Keratinocyte (primary cell): ENCODE data around the gene NSF. TPM values are rescaled to one million over a fixed set of nuclear protein-coding genes. Genes with fewer than 3 reads are reported as not detected.
"Not testable (repeated sequence)": the region's sequence is repeated elsewhere in the genome, so short reads cannot be mapped to it uniquely, and the experiment has no call there.

ENCODE experiments used
- DNase-seq: peaks from one replicate; pipeline ENCODE4 v3.0.0-alpha.2; 2011; ENCODE audit warnings: low read depth, missing footprints, low spot score
- FAIRE-seq: peaks from 2 replicates; lab custom pipeline; 2011; peaks lifted over from hg19 to GRCh38; lab: Jason Lieb, UNC
- H2AFZ ChIP-seq: 2 replicates; pipeline ENCODE4 v1.6.0; 2012; ENCODE audit warnings: low read length, control low read depth, inconsistent platforms; ENCODE audit not compliant: control insufficient read depth
- H3K27ac ChIP-seq: 2 replicates; pipeline ENCODE4 v1.5.1; 2011; ENCODE audit warnings: low read length; ENCODE audit not compliant: control insufficient read depth, insufficient read depth
- H3K27me3 ChIP-seq: 3 replicates; pipeline ENCODE4 v1.6.0; 2011; ENCODE audit warnings: low read length; ENCODE audit not compliant: control insufficient read depth, insufficient read depth; ENCODE audit errors: extremely low read depth
- H3K36me3 ChIP-seq, 2 experiments: 2 replicates in 1 of 2; 3 replicates in 1 of 2; pipeline ENCODE4 v1.5.1; 2011; ENCODE audit warnings: low read length in 2 of 2, mild to moderate bottlenecking in 1 of 2; ENCODE audit not compliant: control insufficient read depth in 2 of 2, insufficient read depth in 2 of 2; ENCODE audit errors: extremely low read depth in 1 of 2
- H3K4me1 ChIP-seq: 3 replicates; pipeline ENCODE4 v1.5.1; 2011; ENCODE audit warnings: low read length; ENCODE audit not compliant: control insufficient read depth, insufficient read depth; ENCODE audit errors: extremely low read depth
- H3K4me2 ChIP-seq: 3 replicates; pipeline ENCODE4 v1.6.0; 2011; ENCODE audit warnings: low read depth, low read length; ENCODE audit not compliant: control insufficient read depth, insufficient read depth; ENCODE audit errors: extremely low read depth
- H3K4me3 ChIP-seq, 3 experiments: fragments of 200-600 bp in 1 of 3; sonication (generic) in 1 of 3; 2 replicates in 2 of 3; 3 replicates in 1 of 3; pipeline ENCODE4 v1.5.1; 2011 to 2016; ENCODE audit warnings: low read length in 3 of 3, mild to moderate bottlenecking in 3 of 3, control low read depth in 2 of 3, inconsistent platforms in 1 of 3, low read depth in 1 of 3, mixed read lengths in 1 of 3, mixed run types in 1 of 3, moderate library complexity in 1 of 3; ENCODE audit not compliant: control insufficient read depth in 2 of 3, insufficient read depth in 2 of 3; ENCODE audit errors: extremely low read depth in 1 of 3
- H3K79me2 ChIP-seq: 2 replicates; pipeline ENCODE4 v1.6.0; 2012; ENCODE audit warnings: low read length; ENCODE audit not compliant: control insufficient read depth, insufficient read depth
- H3K9ac ChIP-seq: 3 replicates; pipeline ENCODE4 v1.6.0; 2011; ENCODE audit warnings: low read length; ENCODE audit not compliant: control insufficient read depth, insufficient read depth; ENCODE audit errors: extremely low read depth
- H3K9me1 ChIP-seq: 3 replicates; pipeline ENCODE4 v1.6.0; 2011; ENCODE audit warnings: low read length; ENCODE audit not compliant: control insufficient read depth, insufficient read depth; ENCODE audit errors: extremely low read depth
- H3K9me3 ChIP-seq: 2 replicates; pipeline ENCODE4 v1.5.1; 2012; ENCODE audit warnings: low read depth, low read length; ENCODE audit not compliant: control insufficient read depth
- H4K20me1 ChIP-seq: 3 replicates; pipeline ENCODE4 v1.6.0; 2011; ENCODE audit warnings: low read length; ENCODE audit not compliant: control insufficient read depth, insufficient read depth; ENCODE audit errors: extremely low read depth
- dilution Hi-C: fragments of 300-500 bp; cut with MboI; formaldehyde crosslinking; loops from one replicate; pipeline ENCODE4 v1.7.0; 2020; ENCODE audit warnings: low sequenced_read_pairs; ENCODE audit not compliant: extremely low pct_ligation_motif_present
- polyA plus RNA-seq, 5 experiments: library from polyadenylated mRNA; depleted of rRNA in 3 of 5; stranded (reverse) in 3 of 5; stranded (forward) in 1 of 5; unstranded in 1 of 5; fragments of >200 nt; gene quantifications; 1 replicate in 1 of 5; 2 replicates in 3 of 5; 3 replicates in 1 of 5; pipeline versions ENCODE4 v1.2.1 to v1.2.3, GENCODE V29; 2011 to 2012; ENCODE audit warnings: missing spikeins in 2 of 5, low read depth in 1 of 5, low replicate concordance in 1 of 5

The NSF gene
- polyA plus RNA-seq, 1 donor (not counting 4 experiments of a cell fraction or from before 2014, with no cell fraction given), result 32.3 TPM

DNA sequence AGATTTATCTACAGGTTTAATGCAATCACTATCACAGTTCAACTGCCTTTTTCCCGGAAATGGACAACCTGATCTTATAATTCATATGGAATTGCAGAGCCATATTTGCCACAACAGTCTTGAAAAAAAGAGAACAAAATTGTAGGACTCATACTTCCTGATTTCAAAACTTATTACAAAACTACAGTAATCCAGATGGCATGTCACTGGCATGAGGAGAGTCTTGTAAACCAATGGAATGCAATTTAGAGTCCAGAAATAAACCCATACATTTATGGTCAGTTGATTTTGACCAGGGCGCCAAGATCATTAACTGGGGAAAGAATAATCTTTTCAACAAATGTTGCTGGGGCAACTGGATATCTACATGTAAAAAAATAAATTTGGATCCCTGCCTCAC is 20.8 kb downstream of the NSF start:
- H2AFZ ChIP-seq, H3K36me3 ChIP-seq, dilution Hi-C loops, H3K4me1 ChIP-seq, H3K27me3 ChIP-seq, H3K9me3 ChIP-seq, H3K27ac ChIP-seq, DNase-seq, H3K9me1 ChIP-seq, H3K4me2 ChIP-seq, H3K4me3 ChIP-seq, H4K20me1 ChIP-seq, H3K79me2 ChIP-seq, H3K9ac ChIP-seq: not testable (repeated sequence)
- FAIRE-seq, result peak; percentile 91

DNA sequence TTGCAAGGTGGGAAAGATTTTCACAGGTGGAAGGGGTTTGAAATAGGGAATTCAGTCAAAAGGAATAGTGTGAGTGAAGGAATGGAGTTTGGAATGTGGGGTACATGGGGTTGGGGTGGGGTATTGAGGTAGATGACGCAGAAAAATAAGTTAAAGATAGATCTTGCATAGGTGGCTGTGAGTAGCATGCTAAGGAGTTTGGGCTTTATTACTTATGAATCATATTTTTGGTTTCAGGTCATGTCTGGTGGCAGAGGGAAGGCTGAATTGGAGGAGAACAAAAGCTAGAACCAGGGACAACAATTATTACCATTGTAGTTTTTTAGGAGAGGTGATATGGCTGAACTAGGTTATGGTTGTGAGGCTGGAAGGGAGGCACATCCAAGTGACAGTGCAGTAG is 23.4 kb downstream of the NSF start:
- peak; percentile 67 for FAIRE-seq
- H3K27me3 ChIP-seq, H3K36me3 ChIP-seq, DNase-seq, H3K4me3 ChIP-seq, H2AFZ ChIP-seq, H3K27ac ChIP-seq, H3K9me1 ChIP-seq, dilution Hi-C loops, H3K4me2 ChIP-seq, H3K9me3 ChIP-seq, H3K79me2 ChIP-seq, H4K20me1 ChIP-seq, H3K4me1 ChIP-seq, H3K9ac ChIP-seq: not testable (repeated sequence)

- H3K4me1 ChIP-seq, H2AFZ ChIP-seq, dilution Hi-C loops, H3K4me3 ChIP-seq, H3K9me3 ChIP-seq, DNase-seq, H3K9ac ChIP-seq, H3K9me1 ChIP-seq, H3K4me2 ChIP-seq, H3K27ac ChIP-seq, H3K36me3 ChIP-seq, H4K20me1 ChIP-seq, H3K79me2 ChIP-seq, H3K27me3 ChIP-seq: not testable (repeated sequence)
- peak; percentile 80 for FAIRE-seq
Measured at GRCh38 chr17:46617121-46617520, 26.7 kb downstream of the NSF start.

- peak; percentile 87 for FAIRE-seq
- H3K36me3 ChIP-seq, dilution Hi-C loops: not testable (repeated sequence)
Measured at GRCh38 chr17:46618975-46619374, 28.5 kb downstream of the NSF start.

DNA sequence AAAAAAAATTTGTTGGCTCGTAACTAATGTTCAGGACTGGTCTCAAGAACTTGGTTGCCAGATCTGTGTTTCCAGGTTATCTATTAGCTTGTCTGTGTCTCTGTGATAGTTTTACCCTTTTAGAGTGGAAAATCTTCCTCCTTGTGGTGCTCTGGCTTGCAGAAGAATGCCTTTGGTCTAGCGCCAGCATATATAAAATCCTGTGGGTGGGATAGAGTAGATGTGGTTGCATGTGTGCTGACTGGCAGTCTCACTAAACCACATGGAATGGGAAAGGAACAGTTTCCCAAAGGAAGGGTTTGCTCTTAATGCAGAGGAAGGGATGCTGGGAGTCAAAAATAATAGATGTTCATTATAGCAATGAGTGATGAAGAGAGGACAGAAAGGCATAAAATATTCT is 33.3 kb downstream of the NSF start:
- H3K79me2 ChIP-seq, H3K36me3 ChIP-seq, H3K9me1 ChIP-seq, DNase-seq, dilution Hi-C loops, H2AFZ ChIP-seq, H3K9ac ChIP-seq, H4K20me1 ChIP-seq, H3K9me3 ChIP-seq, H3K4me2 ChIP-seq, H3K4me3 ChIP-seq, H3K27ac ChIP-seq, H3K4me1 ChIP-seq, H3K27me3 ChIP-seq: not testable (repeated sequence)
- peak; percentile 100 for FAIRE-seq

More at GRCh38 chr17:46618975-46619374, 28.5 kb downstream of the NSF start:
- not testable (repeated sequence) for H3K9me1 ChIP-seq, H3K79me2 ChIP-seq, H3K4me1 ChIP-seq, H2AFZ ChIP-seq, H3K4me2 ChIP-seq, H4K20me1 ChIP-seq, H3K9me3 ChIP-seq, DNase-seq, H3K4me3 ChIP-seq, H3K9ac ChIP-seq, H3K27ac ChIP-seq, H3K27me3 ChIP-seq
